Spleen (tissue), 11 donors: ENCODE data around the gene TKT. TPM values are rescaled to one million over a fixed set of nuclear protein-coding genes. Genes with fewer than 3 reads are reported as not detected.

Experiments
- DNase-seq: peaks from one replicate; pipeline ENCODE4 v3.0.0-alpha.2; 2020
- H3K27ac ChIP-seq, 8 donors: fragments of 200-600 bp; sonication (generic) in 7 of 8; 1 replicate in 4 of 8; 2 replicates in 4 of 8; pipeline versions ENCODE4 v1.5.0 to v1.8.0; 2016 to 2021; ENCODE audit warnings: inconsistent platforms in 4 of 8, mild to moderate bottlenecking in 4 of 8, moderate library complexity in 1 of 8
- H3K27me3 ChIP-seq, 7 donors: fragments of 200-600 bp; sonication (generic) in 6 of 7; replicated peaks in 1 of 7; 1 replicate in 4 of 7; 2 replicates in 3 of 7; pipeline versions ENCODE4 v1.5.0 to v1.8.0; 2016 to 2021; ENCODE audit warnings: inconsistent platforms in 3 of 7, mild to moderate bottlenecking in 1 of 7
- H3K36me3 ChIP-seq, 6 donors: fragments of 200-600 bp; sonication (generic) in 5 of 6; 1 replicate in 4 of 6; 2 replicates in 2 of 6; pipeline versions ENCODE4 v1.5.0 to v1.8.0; 2016 to 2021; ENCODE audit warnings: inconsistent platforms in 2 of 6
- H3K4me1 ChIP-seq, 6 donors: fragments of 200-600 bp; sonication (generic) in 5 of 6; 1 replicate in 3 of 6; 2 replicates in 3 of 6; pipeline versions ENCODE4 v1.5.0 to v1.8.0; 2016 to 2021; ENCODE audit warnings: inconsistent platforms in 3 of 6
- H3K4me3 ChIP-seq, 8 donors: fragments of 200-600 bp; sonication (generic) in 7 of 8; 1 replicate in 4 of 8; 2 replicates in 4 of 8; pipeline versions ENCODE4 v1.5.0 to v1.8.0; 2016 to 2021; ENCODE audit warnings: inconsistent platforms in 4 of 8, mild to moderate bottlenecking in 4 of 8, moderate library complexity in 2 of 8
- H3K9me3 ChIP-seq, 8 donors: fragments of 200-600 bp; sonication (generic) in 7 of 8; 1 replicate in 4 of 8; 2 replicates in 4 of 8; pipeline versions ENCODE4 v1.5.0 to v1.8.0; 2016 to 2021; ENCODE audit warnings: inconsistent platforms in 4 of 8
- CTCF ChIP-seq, 11 experiments: fragments of 200-600 bp in 7 of 11; fragments of 450-650 bp in 4 of 11; sonication (generic) in 4 of 11; IDR thresholded peaks in 8 of 11; conservative IDR thresholded peaks in 3 of 11; 1 replicate in 7 of 11; 2 replicates in 4 of 11; pipeline versions ENCODE4 v1.4.0 to v1.8.0; 2016 to 2021; ENCODE audit warnings: antibody characterized with exemption in 11 of 11, inconsistent platforms in 4 of 11, mild to moderate bottlenecking in 1 of 11
- POLR2A ChIP-seq, 3 donors: fragments of 450-650 bp; IDR thresholded peaks; one replicate each; pipeline ENCODE4 v1.5.1; 2017; ENCODE audit warnings: antibody characterized with exemption in 3 of 3, mild to moderate bottlenecking in 1 of 3
- POLR2AphosphoS5 ChIP-seq, 3 donors: sonication (generic); formaldehyde crosslinking; IDR thresholded peaks; one replicate each; pipeline ENCODE4 v1.5.1; 2017; ENCODE audit warnings: antibody characterized with exemption in 3 of 3
- WGBS, 5 donors: extraction: QIAGEN DNeasy Blood & Tissue Kit in 3 of 5; methylation state at CpG; one replicate each; pipeline versions ENCODE4 v1.1.5 to v1.1.7; 2013 to 2018; 5-methylcytosine and 5-hydroxymethylcytosine counted together
- intact Hi-C: fragments of 100-400 bp; cut with DNase I; formaldehyde crosslinking; loops from one replicate; pipeline ENCODE4 v1.15.0; 2023; ENCODE audit warnings: low total_unique reads
- polyA plus RNA-seq, 3 donors: library from polyadenylated mRNA; stranded (reverse); fragments of 200-250 nt; gene quantifications; one replicate each; pipeline ENCODE4 v1.2.1, GENCODE V29; 2013
- total RNA-seq, 7 donors: library from RNA; depleted of rRNA in 3 of 7; stranded (reverse); fragments of >200 nt in 3 of 7; fragmentation: NEBNext Ultra II Directional in 4 of 7; extraction: Animal tissue kit (Norgen Biotek cat#: 25700) in 4 of 7; gene quantifications; one replicate each; pipeline versions ENCODE4 v1.1.0 to v1.2.1, GENCODE V29; 2016 to 2021
- donor health status: healthy with polysubstance abuse.
- donor health status: DM: no; HTN: no; CAD: no; lungs with moderate emphysema.
- donor health status: DM: no; HTN: no; CAD: no.
- donor health status: Bipolar disorder and iron deficiency.
- donor health status: healthy.
- donor health status: DM: no; HTN: no; CAD: no.
- donor health status: DM: yes; HTN: yes; CAD: no.

TKT gene
- total and polyA plus RNA-seq, 10 donors = 110 to 490 (median 273) TPM

- DNase-seq = no peak
- Histone ChIP-seq H3K36me3 (peaks cover 0 to 95% (median 73%) of the 10 kb centered on the region in 6 donors), H3K9me3 (no peaks in the 10 kb centered on the region), H3K27ac (peak overlapping the region in 4 of 8 donors; percentile 15 to 76 (median 58)), H3K27me3 (peaks cover 0 to 1% (median 0%) of the 10 kb centered on the region in 7 donors), H3K4me3 (no peak overlapping the region), H3K4me1 (peaks cover 9 to 49% (median 40%) of the 10 kb centered on the region in 6 donors)
- TF ChIP-seq POLR2A (IDR thresholded peaks at IDR 0.05) = no peak
- TF ChIP-seq POLR2AphosphoS5 (IDR thresholded peaks at IDR 0.05) = peak in 2 of 3 donors; percentile 33 to 38
- intact Hi-C loops = no loop called here
- WGBS, 5 donors = 45 to 58% (median 53%) methylated on average over 3 of the region's 3 CpGs
Observed at GRCh38 chr3:53190659-53191058, 65.2 kb downstream of the TKT start.

GRCh38 chr3:53189276-53189675 lies 66.5 kb downstream of the TKT start:
- intact Hi-C loops = no loop called here
- DNase-seq = no peak
- Histone ChIP-seq H3K4me1 (peaks cover 5 to 35% (median 26%) of the 10 kb centered on the region in 6 donors), H3K9me3 (no peaks in the 10 kb centered on the region), H3K27ac (peak overlapping the region in 2 of 8 donors; percentile 61 to 76), H3K27me3 (no peaks in the 10 kb centered on the region), H3K36me3 (peaks cover 0 to 100% (median 86%) of the 10 kb centered on the region in 6 donors), H3K4me3 (no peak overlapping the region)
- 85 to 96% (median 94%) methylated on average over 2 to 3 of the region's 3 CpGs for WGBS, 5 donors
- no peak for TF ChIP-seq POLR2A (IDR thresholded peaks at IDR 0.05)
- TF ChIP-seq POLR2AphosphoS5 (IDR thresholded peaks at IDR 0.05) = no peak
- no peak for TF ChIP-seq CTCF (IDR thresholded peaks at IDR 0.05 in 8 of 11, conservative IDR thresholded peaks at IDR 0.05 in 3 of 11)

DNA sequence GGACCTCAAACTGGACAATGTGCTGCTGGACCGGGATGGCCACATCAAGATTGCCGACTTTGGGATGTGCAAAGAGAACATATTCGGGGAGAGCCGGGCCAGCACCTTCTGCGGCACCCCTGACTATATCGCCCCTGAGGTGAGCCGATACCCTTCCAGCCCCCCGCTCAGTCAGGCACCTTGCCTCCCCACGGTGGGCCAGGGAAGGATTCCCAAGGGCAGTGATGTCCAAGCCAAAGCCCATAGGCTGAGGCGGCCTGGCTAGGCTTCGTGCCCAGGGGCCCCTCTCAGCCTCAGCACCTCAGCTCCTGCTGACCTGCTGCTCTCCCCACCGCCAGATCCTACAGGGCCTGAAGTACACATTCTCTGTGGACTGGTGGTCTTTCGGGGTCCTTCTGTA lies 67.1 kb downstream of the TKT start:
- Histone ChIP-seq H3K4me3 (no peak overlapping the region), H3K9me3 (no peaks in the 10 kb centered on the region), H3K4me1 (peaks cover 5 to 30% (median 21%) of the 10 kb centered on the region in 6 donors), H3K27ac (peak overlapping the region in 1 of 8 donors; percentile 76), H3K27me3 (no peaks in the 10 kb centered on the region), H3K36me3 (peaks cover 0 to 100% (median 88%) of the 10 kb centered on the region in 6 donors)
- DNase-seq = peak; percentile 55
- WGBS, 5 donors = 93 to 97% (median 96%) methylated on average over 9 to 13 of the region's 13 CpGs
- intact Hi-C loops = no loop called here
- peak in 1 of 3 donors; percentile 54 for TF ChIP-seq POLR2AphosphoS5 (IDR thresholded peaks at IDR 0.05)
- no peak for TF ChIP-seq CTCF (IDR thresholded peaks at IDR 0.05 in 8 of 11, conservative IDR thresholded peaks at IDR 0.05 in 3 of 11)

GRCh38 chr3:53188136-53188685 lies 67.6 kb downstream of the TKT start:
- H3K27me3 ChIP-seq = no peaks in the 10 kb centered on the region
- H3K27ac ChIP-seq = peak overlapping the region in 1 of 8 donors; percentile 76
- intact Hi-C loops = no loop called here
- peak; percentile 35 for DNase-seq
- TF ChIP-seq POLR2A (IDR thresholded peaks at IDR 0.05) (no peak), CTCF (IDR thresholded peaks at IDR 0.05 in 8 of 11, conservative IDR thresholded peaks at IDR 0.05 in 3 of 11) (no peak), POLR2AphosphoS5 (IDR thresholded peaks at IDR 0.05) (no peak)
- no peak overlapping the region for H3K4me3 ChIP-seq
- peaks cover 5 to 25% (median 17%) of the 10 kb centered on the region in 6 donors for H3K4me1 ChIP-seq
- no peaks in the 10 kb centered on the region for H3K9me3 ChIP-seq
- H3K36me3 ChIP-seq = peaks cover 0 to 100% (median 88%) of the 10 kb centered on the region in 6 donors
- WGBS, 5 donors = 79 to 93% (median 86%) methylated on average over 5 of the region's 5 CpGs
